Prostate gland (tissue), 2 donors: ENCODE measurements around the gene JARID2. TPM values are rescaled to one million over a fixed set of nuclear protein-coding genes. Genes with fewer than 3 reads are reported as not detected.

Source experiments
- DNase-seq: peaks from one replicate; pipeline ENCODE4 v3.0.0-alpha.2; 2019; ENCODE audit warnings: low spot score
- H3K27ac ChIP-seq, 2 donors: fragments of 200-600 bp; sonication (generic); 2 replicates each; pipeline ENCODE4 v1.5.1; 2017 to 2019
- H3K27me3 ChIP-seq: fragments of 200-600 bp; sonication (generic); replicated peaks from 2 replicates; pipeline ENCODE4 v1.5.1; 2019; ENCODE audit not compliant: insufficient read depth
- H3K36me3 ChIP-seq, 2 donors: fragments of 200-600 bp; sonication (generic); 1 replicate in 1 of 2; 2 replicates in 1 of 2; pipeline versions ENCODE4 v1.5.1 to v1.8.1; 2017 to 2019
- H3K4me1 ChIP-seq: fragments of 200-600 bp; sonication (generic); replicated peaks from 2 replicates; pipeline ENCODE4 v1.5.1; 2019
- H3K4me3 ChIP-seq, 2 donors: fragments of 200-600 bp; sonication (generic); 2 replicates each; pipeline ENCODE4 v1.5.1; 2017 to 2019
- H3K9me3 ChIP-seq: fragments of 200-600 bp; sonication (generic); 2 replicates; pipeline ENCODE4 v1.5.1; 2017
- CTCF ChIP-seq, 4 experiments: fragments of 200-600 bp in 2 of 4; fragments of 450-650 bp in 2 of 4; sonication (generic) in 2 of 4; IDR thresholded peaks; 1 replicate in 3 of 4; 2 replicates in 1 of 4; pipeline ENCODE4 v1.5.1; 2016 to 2019; ENCODE audit warnings: antibody characterized with exemption in 4 of 4, mild to moderate bottlenecking in 2 of 4, moderate library complexity in 2 of 4
- POLR2A ChIP-seq: fragments of 450-650 bp; IDR thresholded peaks from one replicate; pipeline ENCODE4 v1.6.1; 2016; ENCODE audit warnings: antibody characterized with exemption, mild to moderate bottlenecking
- POLR2AphosphoS5 ChIP-seq: sonication (generic); formaldehyde crosslinking; IDR thresholded peaks from one replicate; pipeline ENCODE4 v1.6.1; 2017; ENCODE audit warnings: antibody characterized with exemption
- WGBS: methylation state at CpG from one replicate; pipeline ENCODE4 v1.1.5; 2018; 5-methylcytosine and 5-hydroxymethylcytosine counted together
- intact Hi-C: fragments of 100-400 bp; cut with DNase I; formaldehyde crosslinking; loops from one replicate; pipeline ENCODE4 v1.14.2; 2022
- total RNA-seq, 2 donors: library from RNA; depleted of rRNA; stranded (reverse); fragments of >200 nt; gene quantifications; one replicate each; pipeline ENCODE4 v1.1.0, GENCODE V29; 2016

Gene JARID2
- total RNA-seq, 2 donors from 2014 or later = 7.7 to 35.4 TPM

DNA sequence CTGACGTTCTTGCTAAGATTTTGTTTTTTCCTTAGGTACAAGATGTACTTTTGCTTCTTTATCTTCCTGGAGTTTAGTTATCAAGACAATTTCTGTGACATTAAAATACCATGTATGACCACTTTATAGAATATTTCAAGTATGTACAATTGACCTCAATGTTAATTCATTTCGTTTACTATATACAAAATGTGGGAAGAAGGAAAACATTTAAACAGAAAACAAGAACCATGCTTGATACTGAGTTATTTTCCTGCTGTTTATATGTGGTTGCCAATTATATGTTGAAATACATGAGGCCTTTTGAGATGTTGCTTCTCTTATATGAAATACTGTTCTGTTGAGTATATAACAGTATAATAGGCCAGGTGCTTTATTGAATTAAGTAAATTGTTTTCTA lies 184.3 kb downstream of the JARID2 start:
- no peaks in the 10 kb centered on the region for H3K9me3 ChIP-seq
- 61% methylated on average over 2 of the region's 2 CpGs for WGBS
- intact Hi-C loops = no loop called here
- H3K27me3 ChIP-seq = no peaks in the 10 kb centered on the region
- TF ChIP-seq CTCF (IDR thresholded peaks at IDR 0.05) = no peak
- no peak for TF ChIP-seq POLR2A
- no peak for TF ChIP-seq POLR2AphosphoS5
- no peak overlapping the region for H3K27ac ChIP-seq
- no peaks in the 10 kb centered on the region for H3K36me3 ChIP-seq
- no peak for DNase-seq
- H3K4me1 ChIP-seq = peaks cover 12% of the 10 kb centered on the region
- no peak overlapping the region for H3K4me3 ChIP-seq

- Histone ChIP-seq H3K27ac (no peak overlapping the region), H3K4me3 (no peak overlapping the region), H3K4me1 (peaks cover 12% of the 10 kb centered on the region), H3K36me3 (no peaks in the 10 kb centered on the region), H3K9me3 (no peaks in the 10 kb centered on the region), H3K27me3 (no peaks in the 10 kb centered on the region)
- intact Hi-C loops = no loop called here
- WGBS = 79% methylated on average over 6 of the region's 6 CpGs
- no peak for DNase-seq
- TF ChIP-seq CTCF (IDR thresholded peaks at IDR 0.05) = no peak
- TF ChIP-seq POLR2AphosphoS5 = no peak
- no peak for TF ChIP-seq POLR2A
Measured at GRCh38 chr6:15430931-15431405, 185.1 kb downstream of the JARID2 start.

- DNase-seq = no peak
- 60% methylated on average over 9 of the region's 9 CpGs for WGBS
Measured at GRCh38 chr6:15431762-15432483, 186.1 kb downstream of the JARID2 start.

DNA sequence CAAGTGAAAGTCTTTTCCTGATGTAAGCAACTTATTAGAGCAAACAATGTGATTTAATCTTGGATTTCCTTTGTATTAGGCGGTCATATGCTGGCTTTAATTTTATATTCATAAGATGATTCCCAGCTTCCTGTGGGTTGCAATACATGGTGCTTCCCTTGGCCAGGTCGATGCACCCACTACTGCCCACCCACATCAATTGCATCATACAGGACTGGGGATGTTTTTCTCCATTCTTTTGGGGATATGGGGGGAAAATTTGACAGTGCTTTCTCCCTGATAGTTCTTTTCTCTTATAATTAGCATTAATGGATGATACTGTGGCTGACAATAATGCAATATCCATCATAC lies 187.6 kb downstream of the JARID2 start:
- intact Hi-C loops = no loop called here
- H3K4me1 ChIP-seq = peaks cover 7% of the 10 kb centered on the region
- no peak for DNase-seq
- H3K27ac ChIP-seq = no peak overlapping the region
- H3K27me3 ChIP-seq = no peaks in the 10 kb centered on the region
- no peak overlapping the region for H3K4me3 ChIP-seq
- no peaks in the 10 kb centered on the region for H3K36me3 ChIP-seq
- no peaks in the 10 kb centered on the region for H3K9me3 ChIP-seq
- TF ChIP-seq CTCF (IDR thresholded peaks at IDR 0.05) (no peak), POLR2A (no peak), POLR2AphosphoS5 (no peak)
- 40% methylated on average over 2 of the region's 2 CpGs for WGBS

More at GRCh38 chr6:15431762-15432483, 186.1 kb downstream of the JARID2 start:
- intact Hi-C loops = no loop called here
- H3K4me3 ChIP-seq = no peak overlapping the region
- no peaks in the 10 kb centered on the region for H3K9me3 ChIP-seq
- no peaks in the 10 kb centered on the region for H3K27me3 ChIP-seq
- H3K27ac ChIP-seq = no peak overlapping the region
- peaks cover 12% of the 10 kb centered on the region for H3K4me1 ChIP-seq
- H3K36me3 ChIP-seq = no peaks in the 10 kb centered on the region
- TF ChIP-seq POLR2A (no peak), CTCF (IDR thresholded peaks at IDR 0.05) (no peak), POLR2AphosphoS5 (no peak)

GRCh38 chr6:15434263-15434662 lies 188.4 kb downstream of the JARID2 start:
- Histone ChIP-seq H3K27ac (no peak overlapping the region), H3K9me3 (no peaks in the 10 kb centered on the region), H3K4me3 (no peak overlapping the region), H3K36me3 (no peaks in the 10 kb centered on the region), H3K4me1 (peaks cover 7% of the 10 kb centered on the region), H3K27me3 (no peaks in the 10 kb centered on the region)
- intact Hi-C loops = no loop called here
- DNase-seq = no peak
- WGBS = 90% methylated on average over 1 of the region's 1 CpG
- TF ChIP-seq CTCF (IDR thresholded peaks at IDR 0.05) = no peak
- no peak for TF ChIP-seq POLR2A
